WTC11 (cell line): ENCODE measurements around the gene PIGK. TPM values are rescaled to one million over a fixed set of nuclear protein-coding genes. Genes with fewer than 3 reads are reported as not detected.

Experiments used
- ATAC-seq: fragments of 200-7000 bp; cut with Tn5 transposase; 2 replicates; pipeline ENCODE4 v1.10.0; 2021; ENCODE audit warnings: mild to moderate bottlenecking, moderate library complexity
- CTCF ChIA-PET: fragments of 300-600 bp; sonication (Branson Sonifier 250); formaldehyde crosslinking; loops from one replicate; lab custom pipeline; 2021; ENCODE audit warnings: antibody characterized with exemption; lab: Charles Lee
- POLR2A ChIA-PET: fragments of 350-600 bp; sonication (Branson Sonifier 250); formaldehyde crosslinking; loops from one replicate; lab custom pipeline; 2021; ENCODE audit warnings: antibody characterized with exemption; lab: Charles Lee
- DNase-seq: peaks from one replicate; pipeline ENCODE4 v3.0.0; 2021; ENCODE audit warnings: low spot score
- H3K27ac Mint-ChIP-seq: 2 replicates; pipeline ENCODE4 v1.8.0; 2021; ENCODE audit warnings: mixed read lengths
- H3K27me3 Mint-ChIP-seq: 2 replicates; pipeline ENCODE4 v1.8.0; 2021; ENCODE audit warnings: low read depth, mild to moderate bottlenecking, moderate library complexity, mixed read lengths
- H3K36me3 Mint-ChIP-seq: 2 replicates; pipeline ENCODE4 v1.8.0; 2021; ENCODE audit warnings: mixed read lengths
- H3K4me1 Mint-ChIP-seq: 2 replicates; pipeline ENCODE4 v1.8.0; 2022; ENCODE audit warnings: mixed read lengths
- H3K4me3 Mint-ChIP-seq: 2 replicates; pipeline ENCODE4 v1.8.0; 2021; ENCODE audit warnings: mild to moderate bottlenecking, moderate library complexity, mixed read lengths
- H3K9me3 Mint-ChIP-seq: 2 replicates; pipeline ENCODE4 v1.8.0; 2021; ENCODE audit warnings: mixed read lengths
- AR ChIP-seq: fragments of 250-450 bp; sonication (Bioruptor Pico); IDR thresholded peaks from 2 replicates; pipeline ENCODE4 v1.9.0; 2021; ENCODE audit warnings: mild to moderate bottlenecking
- CDX4 ChIP-seq: fragments of 250-450 bp; sonication (Bioruptor Pico); IDR thresholded peaks from 2 replicates; pipeline ENCODE4 v1.9.0; 2021; ENCODE audit warnings: moderate library complexity, mild to moderate bottlenecking, inconsistent platforms, borderline replicate concordance
- ELF4 ChIP-seq: sonication (generic); formaldehyde crosslinking; IDR thresholded peaks from 2 replicates; pipeline ENCODE4 v1.8.1; 2022; ENCODE audit warnings: low read depth, mild to moderate bottlenecking, moderate library complexity, missing genetic modification reagents
- GTF2I ChIP-seq: fragments of 250-450 bp; sonication (Bioruptor Pico); conservative IDR thresholded peaks from 2 replicates; pipeline ENCODE4 v1.4.0; 2021; ENCODE audit warnings: mild to moderate bottlenecking
- HMGXB4 ChIP-seq: sonication (generic); formaldehyde crosslinking; IDR thresholded peaks from 2 replicates; pipeline ENCODE4 v1.8.1; 2023; ENCODE audit warnings: mild to moderate bottlenecking, moderate library complexity, missing genetic modification reagents
- NFYB ChIP-seq: sonication (generic); formaldehyde crosslinking; conservative IDR thresholded peaks from 2 replicates; pipeline ENCODE4 v1.8.0; 2022; ENCODE audit warnings: low read depth, missing genetic modification reagents
- NR2C2 ChIP-seq: sonication (generic); formaldehyde crosslinking; IDR thresholded peaks from 2 replicates; pipeline ENCODE4 v1.8.0; 2022; ENCODE audit warnings: mild to moderate bottlenecking, missing genetic modification reagents
- NR3C1 ChIP-seq: sonication (generic); formaldehyde crosslinking; conservative IDR thresholded peaks from 2 replicates; pipeline ENCODE4 v1.8.1; 2023; ENCODE audit warnings: low read depth, mild to moderate bottlenecking, missing genetic modification reagents
- PRDM15 ChIP-seq: sonication (generic); formaldehyde crosslinking; IDR thresholded peaks from 2 replicates; pipeline ENCODE4 v1.8.0; 2022; ENCODE audit warnings: missing genetic modification reagents
- TP53 ChIP-seq: sonication (generic); formaldehyde crosslinking; IDR thresholded peaks from 2 replicates; pipeline ENCODE4 v1.8.1; 2023; ENCODE audit warnings: mild to moderate bottlenecking, missing genetic modification reagents
- ZNF263 ChIP-seq: sonication (generic); formaldehyde crosslinking; IDR thresholded peaks from 2 replicates; pipeline ENCODE4 v1.8.1; 2022; ENCODE audit warnings: low read depth, mild to moderate bottlenecking, moderate library complexity, missing genetic modification reagents
- ZNF396 ChIP-seq: fragments of 250-450 bp; sonication (Bioruptor Pico); IDR thresholded peaks from 2 replicates; pipeline ENCODE4 v1.8.0; 2021; ENCODE audit warnings: mild to moderate bottlenecking, moderate library complexity, borderline replicate concordance
- ZNF512 ChIP-seq: sonication (generic); formaldehyde crosslinking; IDR thresholded peaks from 2 replicates; pipeline ENCODE4 v1.8.1; 2022; ENCODE audit warnings: missing genetic modification reagents, borderline replicate concordance
- ZNF671 ChIP-seq: fragments of 250-450 bp; sonication (Bioruptor Pico); IDR thresholded peaks from 2 replicates; pipeline ENCODE4 v1.8.0; 2021; ENCODE audit warnings: mild to moderate bottlenecking
- total RNA-seq: library from RNA; stranded (reverse); gene quantifications from 3 replicates; pipeline ENCODE4 v1.2.3, GENCODE V29; 2021

PIGK gene
- total RNA-seq, 1 experiment from 2014 or later = 20.5 TPM

- TF ChIP-seq AR (no peak), ZNF263 (CRISPR knock-in tag) (no peak)
- TF ChIP-seq, all 79 proteins: peak for 0
These were observed 21.9 kb downstream of the PIGK start (continued) for GRCh38 chr1:77197351-77197750.

GRCh38 chr1:77193951-77194350, 25.3 kb downstream of the PIGK start:
- no peaks in the 10 kb centered on the region for H3K27me3 Mint-ChIP-seq
- POLR2A ChIA-PET = no interaction called here
- H3K4me3 Mint-ChIP-seq = no peak overlapping the region
- ATAC-seq (no peak), DNase-seq (no peak)
- peaks cover 11% of the 10 kb centered on the region for H3K9me3 Mint-ChIP-seq
- no peak overlapping the region for H3K27ac Mint-ChIP-seq
- H3K4me1 Mint-ChIP-seq = no peaks in the 10 kb centered on the region
- CTCF ChIA-PET = no interaction called here
- H3K36me3 Mint-ChIP-seq = peaks cover 11% of the 10 kb centered on the region
- TF ChIP-seq ZNF512 (CRISPR knock-in tag) (no peak), CDX4 (CRISPR knock-in tag) (no peak), GTF2I (CRISPR knock-in tag) (no peak), ZNF396 (no peak), PRDM15 (CRISPR knock-in tag) (no peak)

- CTCF ChIA-PET = no interaction called here
These were observed 30.5 kb downstream of the PIGK start for GRCh38 chr1:77188770-77189169.

More at GRCh38 chr1:77188770-77189169, 30.5 kb downstream of the PIGK start:
- POLR2A ChIA-PET = no interaction called here
- H3K4me3 Mint-ChIP-seq = no peak overlapping the region
- no peak for ATAC-seq
- TF ChIP-seq NR3C1 (no peak), ZNF671 (CRISPR knock-in tag) (no peak), NR2C2 (CRISPR knock-in tag) (no peak), ELF4 (CRISPR knock-in tag) (no peak), NFYB (CRISPR knock-in tag) (no peak), HMGXB4 (CRISPR knock-in tag) (no peak), TP53 (CRISPR knock-in tag) (no peak), PRDM15 (CRISPR knock-in tag) (no peak)
- H3K9me3 Mint-ChIP-seq = peaks cover 50% of the 10 kb centered on the region
- no peak overlapping the region for H3K27ac Mint-ChIP-seq
- H3K27me3 Mint-ChIP-seq = no peaks in the 10 kb centered on the region
- H3K36me3 Mint-ChIP-seq = peaks cover 50% of the 10 kb centered on the region
- no peak for DNase-seq
- H3K4me1 Mint-ChIP-seq = 0 out of 2 replicates have a peak, but pooled peaks cover 4% of the 10 kb centered on the region
